ENCODE data around the gene ADAM15.

- TF ChIP-seq CTCF (IDR thresholded peaks at IDR 0.05) (no peak), EZH2phosphoT487 (IDR thresholded peaks at IDR 0.05) (no peak)
These were observed 28.8 kb upstream of the ADAM15 start for GRCh38 chr1:155022136-155022926.

Measured in neural progenitor cell (in vitro differentiated cells).